AG09309 (cell line): Measurements from ENCODE around the gene JAKMIP1.
"Not testable (repeated sequence)": the region's sequence is repeated elsewhere in the genome, so short reads cannot be mapped to it uniquely, and the experiment has no call there.

ENCODE experiments used
- DNase-seq: peaks from one replicate; pipeline ENCODE4 v3.0.0-alpha.2; 2010; ENCODE audit warnings: low read depth
- H3K4me3 ChIP-seq: 2 replicates; pipeline ENCODE4 v1.5.1; 2011; ENCODE audit warnings: mild to moderate bottlenecking, low read depth, low read length, moderate library complexity; ENCODE audit not compliant: control insufficient read depth
- TF ChIP-seq, protein P1 (sequence below): IDR thresholded peaks from 2 replicates; pipeline ENCODE4 v1.5.1; 2011; ENCODE audit warnings: mild to moderate bottlenecking, low read depth, low read length, inconsistent platforms; ENCODE audit not compliant: insufficient read depth, control insufficient read depth; ENCODE audit errors: missing control alignments

The JAKMIP1 gene

DNA sequence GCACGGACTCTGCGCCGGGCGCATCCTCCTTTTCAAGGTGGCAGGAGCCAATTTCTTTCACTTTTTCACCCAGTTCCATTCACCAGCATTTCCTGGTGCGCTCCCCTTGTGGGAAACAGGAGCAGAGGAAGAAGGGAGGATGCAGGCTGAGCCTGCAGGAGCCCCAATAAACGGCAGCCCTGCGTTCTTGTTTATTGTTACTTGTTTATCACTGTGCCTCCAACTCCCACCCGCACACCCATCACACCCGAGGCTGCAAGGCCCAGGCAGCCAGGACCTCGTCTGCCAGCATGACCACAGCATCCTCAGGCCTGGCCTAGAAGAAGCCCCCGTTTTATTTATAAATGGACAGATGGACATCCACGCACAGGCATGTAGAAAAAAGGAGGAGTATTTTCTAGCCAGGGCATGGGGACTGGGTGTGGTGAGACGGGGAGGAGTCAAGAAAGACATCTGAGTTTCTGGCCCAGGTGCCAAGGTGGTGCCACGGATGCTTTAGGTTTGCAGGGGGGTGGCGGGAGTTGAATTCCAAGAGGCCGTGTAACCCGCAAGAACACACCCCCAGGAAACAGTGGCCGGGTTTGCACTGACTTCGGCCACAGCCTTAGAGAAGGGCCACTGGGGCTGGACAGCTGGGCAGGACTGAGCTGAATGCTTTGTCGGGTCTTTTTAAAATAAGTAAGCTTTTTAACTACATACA is 51.7 kb downstream of the JAKMIP1 start:
- TF ChIP-seq, protein P1, sequence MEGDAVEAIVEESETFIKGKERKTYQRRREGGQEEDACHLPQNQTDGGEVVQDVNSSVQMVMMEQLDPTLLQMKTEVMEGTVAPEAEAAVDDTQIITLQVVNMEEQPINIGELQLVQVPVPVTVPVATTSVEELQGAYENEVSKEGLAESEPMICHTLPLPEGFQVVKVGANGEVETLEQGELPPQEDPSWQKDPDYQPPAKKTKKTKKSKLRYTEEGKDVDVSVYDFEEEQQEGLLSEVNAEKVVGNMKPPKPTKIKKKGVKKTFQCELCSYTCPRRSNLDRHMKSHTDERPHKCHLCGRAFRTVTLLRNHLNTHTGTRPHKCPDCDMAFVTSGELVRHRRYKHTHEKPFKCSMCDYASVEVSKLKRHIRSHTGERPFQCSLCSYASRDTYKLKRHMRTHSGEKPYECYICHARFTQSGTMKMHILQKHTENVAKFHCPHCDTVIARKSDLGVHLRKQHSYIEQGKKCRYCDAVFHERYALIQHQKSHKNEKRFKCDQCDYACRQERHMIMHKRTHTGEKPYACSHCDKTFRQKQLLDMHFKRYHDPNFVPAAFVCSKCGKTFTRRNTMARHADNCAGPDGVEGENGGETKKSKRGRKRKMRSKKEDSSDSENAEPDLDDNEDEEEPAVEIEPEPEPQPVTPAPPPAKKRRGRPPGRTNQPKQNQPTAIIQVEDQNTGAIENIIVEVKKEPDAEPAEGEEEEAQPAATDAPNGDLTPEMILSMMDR = no peak

DNA sequence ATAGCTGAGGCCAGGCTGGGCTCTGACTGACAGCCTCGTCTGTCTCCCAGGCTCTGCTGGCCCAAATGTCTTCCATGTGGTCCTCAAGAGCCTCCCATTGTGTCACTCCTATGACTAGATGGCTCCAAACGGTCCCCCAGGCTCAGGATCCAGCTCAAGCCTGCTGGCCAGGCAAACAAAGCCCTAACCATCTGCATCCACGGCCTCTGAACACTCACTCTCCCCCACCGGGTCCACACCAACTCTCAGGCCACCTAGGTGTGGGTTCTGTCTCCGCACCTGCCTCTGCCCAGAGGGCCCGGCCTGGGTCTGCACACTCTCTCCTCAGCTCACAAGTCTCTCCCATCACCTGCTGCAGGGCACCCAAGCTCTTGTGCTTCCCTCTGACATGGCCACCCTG is 52.9 kb downstream of the JAKMIP1 start:
- DNase-seq = no peak
- TF ChIP-seq, protein P1 = no peak
- no peak overlapping the region for H3K4me3 ChIP-seq

More for the DNA sequence above, 51.7 kb downstream of the JAKMIP1 start:
- no peak overlapping the region for H3K4me3 ChIP-seq
- DNase-seq = no peak

DNA sequence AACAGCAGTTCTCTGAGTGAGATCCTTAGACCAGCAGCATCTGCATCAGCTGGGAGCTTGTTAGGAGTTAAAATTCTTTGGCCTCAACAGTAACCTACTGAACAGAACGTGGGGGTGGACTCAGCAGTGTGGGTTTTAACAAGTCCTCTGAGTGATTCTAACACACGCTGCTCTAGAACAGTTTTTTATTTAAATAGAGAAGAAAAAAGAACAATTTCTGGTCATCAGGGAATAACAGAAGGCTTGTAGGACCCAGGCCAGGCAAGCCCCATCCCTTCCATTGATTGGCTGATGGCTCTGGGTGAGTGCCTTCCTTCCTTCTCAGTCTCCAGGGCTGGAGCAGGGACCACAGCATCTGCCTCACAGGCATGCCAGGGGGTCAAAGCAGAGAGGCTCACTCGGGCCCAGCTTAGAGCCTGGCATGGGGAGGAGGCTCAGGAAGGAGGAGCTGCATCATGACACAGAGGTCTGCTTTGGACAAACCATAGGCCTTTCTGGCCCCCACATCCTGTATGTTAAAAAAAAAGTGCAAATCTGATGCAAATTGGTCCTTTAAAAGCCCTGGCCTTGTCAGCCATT is 56.7 kb downstream of the JAKMIP1 start:
- H3K4me3 ChIP-seq = no peak overlapping the region
- TF ChIP-seq, protein P1 = no peak
- DNase-seq = no peak

DNA sequence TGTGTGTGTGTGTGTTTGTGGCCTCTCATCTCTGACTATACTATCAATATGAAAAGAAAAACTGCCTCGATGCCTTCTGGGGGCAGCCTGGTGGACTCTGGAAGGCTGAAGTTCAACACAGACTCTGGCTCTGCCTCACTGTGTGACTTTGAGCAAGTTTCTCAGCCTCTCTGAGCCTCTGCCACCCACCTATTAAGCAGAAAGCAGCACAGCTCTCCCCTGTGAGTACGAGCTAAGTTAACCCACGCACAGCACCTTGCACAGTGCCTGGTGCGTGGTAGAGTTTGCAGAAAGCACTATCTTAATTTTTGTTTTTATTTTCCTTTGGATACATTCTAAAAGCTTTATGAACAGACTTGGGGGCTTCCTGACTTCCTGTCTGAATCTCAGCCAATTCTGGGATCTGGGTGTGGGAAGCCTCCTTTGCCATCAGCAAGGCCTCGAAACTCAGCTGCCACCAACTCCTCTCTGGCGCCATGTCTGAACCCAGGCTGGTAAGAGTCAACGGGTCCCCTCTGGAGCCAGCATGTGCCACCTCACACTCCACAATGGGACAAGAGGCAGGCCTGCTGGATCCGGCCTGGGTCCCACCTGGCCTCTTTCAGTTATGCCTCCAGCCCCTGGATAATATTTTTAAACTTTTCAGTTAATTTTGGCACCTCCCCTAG is 57.3 kb downstream of the JAKMIP1 start:
- DNase-seq = no peak
- no peak overlapping the region for H3K4me3 ChIP-seq
- TF ChIP-seq, protein P1 = no peak

DNA sequence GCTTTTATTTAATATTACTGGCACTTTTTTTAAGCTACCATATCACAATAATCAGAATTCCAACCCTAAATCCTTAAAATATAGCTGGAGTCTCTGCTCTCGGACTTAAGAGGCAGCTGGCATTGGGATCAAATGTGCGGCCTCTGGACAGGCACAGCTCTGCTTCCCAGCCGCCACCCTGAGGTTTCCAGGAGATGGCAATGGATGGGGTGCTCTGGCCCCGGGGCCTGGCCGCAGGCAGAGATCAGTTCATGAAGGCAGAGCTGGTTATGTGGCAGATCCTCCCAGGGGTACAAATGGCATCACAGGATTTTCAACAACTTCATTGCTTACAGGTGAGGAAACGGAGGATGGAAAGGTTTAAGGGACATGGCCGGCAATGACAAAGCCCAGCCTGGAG is 57.8 kb downstream of the JAKMIP1 start:
- TF ChIP-seq, protein P1 = no peak
- no peak overlapping the region for H3K4me3 ChIP-seq
- DNase-seq = no peak

DNA sequence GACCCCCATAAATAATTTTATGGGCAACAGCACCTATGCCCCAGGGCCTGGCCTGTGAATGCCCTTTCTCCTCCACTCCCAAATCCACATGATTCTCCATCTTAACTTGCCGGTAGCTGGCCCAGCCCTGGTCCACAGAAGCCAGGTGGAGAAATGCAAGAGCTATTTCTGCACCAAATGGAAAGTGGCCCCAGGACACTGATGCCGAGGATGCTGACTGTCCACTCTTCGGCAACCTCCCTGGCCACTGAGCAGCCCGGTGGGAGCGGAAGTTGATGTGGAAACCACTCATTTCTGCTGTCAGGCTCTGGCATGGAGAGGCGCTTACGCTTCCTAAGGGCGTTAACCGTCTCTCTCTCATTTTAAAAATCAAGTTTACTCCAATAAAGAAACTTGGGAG is 58.8 kb downstream of the JAKMIP1 start:
- no peak for DNase-seq

DNA sequence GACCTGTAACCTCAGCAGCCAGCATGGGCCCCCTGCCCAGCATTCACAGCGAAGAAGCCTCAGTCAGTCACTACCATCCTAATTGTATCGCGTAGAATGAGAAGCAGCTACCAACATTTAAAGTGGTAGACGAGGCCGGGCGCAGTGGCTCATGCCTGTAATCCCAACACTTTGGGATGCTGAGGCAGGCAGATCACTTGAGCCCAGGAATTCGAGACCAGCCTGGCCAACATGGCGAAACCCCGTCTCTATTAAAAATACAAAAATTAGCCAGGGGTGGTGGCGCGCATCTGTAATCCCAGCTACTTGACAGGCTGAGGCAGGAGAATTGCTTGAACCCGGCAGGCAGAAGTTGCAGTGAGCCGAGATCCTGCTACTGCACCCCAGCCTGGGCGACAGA is 59.3 kb downstream of the JAKMIP1 start:
- not testable (repeated sequence) for DNase-seq, H3K4me3 ChIP-seq

More for the DNA sequence above, 58.8 kb downstream of the JAKMIP1 start:
- H3K4me3 ChIP-seq = no peak overlapping the region
- TF ChIP-seq, protein P1 = no peak
